Ovary (tissue), 3 donors: Measurements from ENCODE around the gene SOX3.

ENCODE experiments used
- EP300 ChIP-seq: sonication (generic); formaldehyde crosslinking; IDR thresholded peaks from one replicate; pipeline ENCODE4 v1.6.1; 2017; ENCODE audit warnings: antibody characterized with exemption
- POLR2A ChIP-seq: fragments of 450-650 bp; IDR thresholded peaks from one replicate; pipeline ENCODE4 v1.6.1; 2017; ENCODE audit warnings: antibody characterized with exemption, mild to moderate bottlenecking, moderate library complexity
- TF ChIP-seq, protein P1 (sequence below), 3 donors: fragments of 450-650 bp in 2 of 3; fragments of 200-600 bp in 1 of 3; IDR thresholded peaks; one replicate each; pipeline versions ENCODE4 v1.5.1 to v1.8.0; 2016 to 2022; ENCODE audit warnings: antibody characterized with exemption in 3 of 3, mild to moderate bottlenecking in 1 of 3
- donor health status: DM: no; HTN: no; CAD: no.

DNA sequence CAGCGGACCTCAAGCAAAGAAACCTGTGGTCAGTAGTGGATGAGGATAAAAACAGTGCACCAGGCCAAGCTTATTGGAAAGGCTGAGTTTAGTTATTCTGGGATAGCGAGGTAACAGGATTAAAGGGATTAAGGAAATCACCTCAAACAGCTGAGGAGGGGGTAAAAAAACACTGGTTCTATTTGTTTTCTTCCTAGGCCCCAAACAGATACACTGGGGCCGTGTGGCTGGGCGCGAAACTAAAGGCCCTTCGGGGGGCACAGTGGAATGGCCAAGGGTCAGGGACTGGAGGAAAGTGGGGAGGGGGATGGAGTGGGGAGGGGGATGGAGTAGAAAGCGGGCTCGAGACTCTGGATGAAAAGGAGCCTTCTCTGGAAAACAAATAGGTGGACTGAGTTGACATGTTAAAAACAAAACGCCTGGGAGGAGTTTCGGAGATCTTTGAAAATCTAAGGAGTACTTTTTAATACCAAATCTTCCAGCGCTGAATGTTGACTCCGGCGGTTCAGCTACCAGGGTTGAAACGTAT lies 2.9 kb downstream of the SOX3 start:
- TF ChIP-seq, protein P1, sequence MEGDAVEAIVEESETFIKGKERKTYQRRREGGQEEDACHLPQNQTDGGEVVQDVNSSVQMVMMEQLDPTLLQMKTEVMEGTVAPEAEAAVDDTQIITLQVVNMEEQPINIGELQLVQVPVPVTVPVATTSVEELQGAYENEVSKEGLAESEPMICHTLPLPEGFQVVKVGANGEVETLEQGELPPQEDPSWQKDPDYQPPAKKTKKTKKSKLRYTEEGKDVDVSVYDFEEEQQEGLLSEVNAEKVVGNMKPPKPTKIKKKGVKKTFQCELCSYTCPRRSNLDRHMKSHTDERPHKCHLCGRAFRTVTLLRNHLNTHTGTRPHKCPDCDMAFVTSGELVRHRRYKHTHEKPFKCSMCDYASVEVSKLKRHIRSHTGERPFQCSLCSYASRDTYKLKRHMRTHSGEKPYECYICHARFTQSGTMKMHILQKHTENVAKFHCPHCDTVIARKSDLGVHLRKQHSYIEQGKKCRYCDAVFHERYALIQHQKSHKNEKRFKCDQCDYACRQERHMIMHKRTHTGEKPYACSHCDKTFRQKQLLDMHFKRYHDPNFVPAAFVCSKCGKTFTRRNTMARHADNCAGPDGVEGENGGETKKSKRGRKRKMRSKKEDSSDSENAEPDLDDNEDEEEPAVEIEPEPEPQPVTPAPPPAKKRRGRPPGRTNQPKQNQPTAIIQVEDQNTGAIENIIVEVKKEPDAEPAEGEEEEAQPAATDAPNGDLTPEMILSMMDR (IDR thresholded peaks at IDR 0.05), result no peak
- TF ChIP-seq POLR2A (no peak), EP300 (no peak)
